ENCODE data around the gene NUTM2E. TPM values are rescaled to one million over a fixed set of nuclear protein-coding genes. Genes with fewer than 3 reads are reported as not detected.
"Not testable (repeated sequence)": the region's sequence is repeated elsewhere in the genome, so short reads cannot be mapped to it uniquely, and the experiment has no call there.

NUTM2E gene
- total RNA-seq, 1 donor from 2014 or later = not detected

GRCh38 chr10:79823387-79823786, 3.2 kb upstream of the NUTM2E start:
- ATAC-seq; H3K27me3 ChIP-seq (ENCODE audit: low read depth); H3K36me3 ChIP-seq; H3K4me1 ChIP-seq; H3K4me3 ChIP-seq; DNase-seq; intact Hi-C loops (cut with DNase I); H3K27ac ChIP-seq; H3K9me3 ChIP-seq: not testable (repeated sequence)

DNA sequence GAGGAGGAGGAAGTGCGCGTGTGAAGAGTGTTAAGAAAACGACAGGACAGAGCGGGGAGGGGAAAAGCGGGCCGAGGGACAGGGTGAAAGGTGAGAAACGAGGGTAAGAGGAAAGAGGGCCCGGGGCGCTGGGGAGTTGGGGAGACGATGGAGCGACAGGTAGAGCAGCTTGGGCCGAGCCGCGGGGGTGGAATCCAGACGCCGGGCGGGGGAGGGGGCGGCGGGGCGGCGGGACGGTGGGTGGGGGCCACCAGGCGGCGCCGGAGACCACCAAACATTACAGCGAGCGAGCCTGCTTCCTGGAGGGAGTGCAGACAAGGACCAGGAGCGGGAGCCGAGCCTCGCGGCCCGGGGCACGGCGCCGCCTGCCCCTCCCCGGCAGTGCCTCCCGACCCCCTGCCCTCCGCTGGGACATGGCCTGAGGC, 940 bp upstream of the NUTM2E start:
- intact Hi-C loops (cut with DNase I); H3K36me3 ChIP-seq; H3K27ac ChIP-seq; H3K27me3 ChIP-seq (ENCODE audit: low read depth); H3K9me3 ChIP-seq; H3K4me1 ChIP-seq: not testable (repeated sequence)
- peak; percentile 11 for TF ChIP-seq CTCF (IDR thresholded peaks at IDR 0.05)
- DNase-seq = peak; percentile 50
- peak; percentile 37 to 61 for ATAC-seq
- H3K4me3 ChIP-seq = peak overlapping the region; percentile 46

DNA sequence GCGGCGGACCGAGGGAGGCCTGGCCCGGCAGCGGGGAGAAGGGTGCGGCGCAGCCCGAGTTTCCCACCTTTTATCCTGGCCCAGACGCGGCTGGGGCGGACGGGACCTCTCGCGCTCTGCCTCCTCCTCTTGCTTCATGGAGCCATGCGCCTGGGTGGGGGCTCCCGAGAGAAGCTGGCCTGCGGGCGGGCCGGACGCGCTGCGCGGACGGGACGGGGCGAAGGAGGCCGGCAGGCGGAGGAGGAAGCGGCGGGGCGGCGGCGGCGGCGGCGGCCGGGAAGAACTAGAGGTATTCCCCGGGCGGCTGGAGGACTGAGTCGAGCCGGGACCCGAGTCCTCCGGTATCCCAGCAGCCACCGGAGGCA, 426 bp upstream of the NUTM2E start:
- H3K9me3 ChIP-seq; H3K36me3 ChIP-seq; ATAC-seq; H3K27me3 ChIP-seq (ENCODE audit: low read depth); intact Hi-C loops (cut with DNase I); H3K4me1 ChIP-seq: not testable (repeated sequence)
- peak; percentile 51 for DNase-seq
- H3K27ac ChIP-seq = peak overlapping the region; percentile 85
- H3K4me3 ChIP-seq = peak overlapping the region; percentile 57

DNA sequence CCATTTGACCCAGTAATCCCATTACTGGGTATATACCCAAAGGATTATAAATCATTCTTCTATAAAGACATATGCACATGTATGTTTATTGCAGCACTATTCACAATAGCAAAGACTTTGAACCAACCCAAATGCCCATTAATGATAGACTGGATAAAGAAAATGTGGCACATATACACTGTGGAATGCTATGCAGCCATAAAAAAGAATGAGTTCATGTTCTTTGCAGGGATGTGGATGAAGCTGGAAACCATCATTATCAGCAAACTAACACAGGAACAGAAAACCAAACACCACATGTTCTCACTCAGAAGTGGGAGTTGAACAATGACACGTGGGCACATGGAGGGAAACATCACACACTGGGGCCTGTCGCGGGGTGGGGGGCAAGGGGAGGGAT, 7.3 kb downstream of the NUTM2E start:
- H3K27me3 ChIP-seq (ENCODE audit: low read depth); intact Hi-C loops (cut with DNase I); DNase-seq; H3K4me3 ChIP-seq; H3K9me3 ChIP-seq; H3K27ac ChIP-seq; H3K4me1 ChIP-seq; ATAC-seq; H3K36me3 ChIP-seq: not testable (repeated sequence)

DNA sequence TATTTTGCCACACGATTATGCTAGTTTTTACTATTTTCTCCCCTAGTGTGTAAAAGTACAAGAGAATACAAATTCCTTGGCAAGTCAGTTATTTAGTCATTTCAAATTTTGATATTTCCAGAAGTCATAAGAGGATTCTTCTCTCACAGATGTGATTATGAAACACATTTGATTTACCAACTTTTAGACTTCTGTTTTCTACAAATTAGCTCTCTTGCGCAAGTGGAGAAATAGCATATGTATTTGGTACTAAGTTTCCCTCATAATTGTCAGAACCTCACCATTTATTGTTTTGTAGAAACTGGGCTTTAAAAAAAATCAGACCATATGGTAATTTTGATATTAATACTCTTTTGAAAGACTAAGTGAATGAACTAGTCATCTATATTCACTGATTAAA, 9.4 kb downstream of the NUTM2E start:
- H3K4me1 ChIP-seq, DNase-seq: not testable (repeated sequence)

GRCh38 chr10:79836891-79837290, 10.4 kb downstream of the NUTM2E start:
- H3K4me3 ChIP-seq; H3K4me1 ChIP-seq; H3K27ac ChIP-seq; H3K9me3 ChIP-seq; DNase-seq; H3K27me3 ChIP-seq (ENCODE audit: low read depth); intact Hi-C loops (cut with DNase I); ATAC-seq; H3K36me3 ChIP-seq: not testable (repeated sequence)

More for the DNA sequence above, 9.4 kb downstream of the NUTM2E start:
- H3K27ac ChIP-seq; H3K27me3 ChIP-seq (ENCODE audit: low read depth); intact Hi-C loops (cut with DNase I); ATAC-seq; H3K9me3 ChIP-seq; H3K36me3 ChIP-seq; H3K4me3 ChIP-seq: not testable (repeated sequence)

DNA sequence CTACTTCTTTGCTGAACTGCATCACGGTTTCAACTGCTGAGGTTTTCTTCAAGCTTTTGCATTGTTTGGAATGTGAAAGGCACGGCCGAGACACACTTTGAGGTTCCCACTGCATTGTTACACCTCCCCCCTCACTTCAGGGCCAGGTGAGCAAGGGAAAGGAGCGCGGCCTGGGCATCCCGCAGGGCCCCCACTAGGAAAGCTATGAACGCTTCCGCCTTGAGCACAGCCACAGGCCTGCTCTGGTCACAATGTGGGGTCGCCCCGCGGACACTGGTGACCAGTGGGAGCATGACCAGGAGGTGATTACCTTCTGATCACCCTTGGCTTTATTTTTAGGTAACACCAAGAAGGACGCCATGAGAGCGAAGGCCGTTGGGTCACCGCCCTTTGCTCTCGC, 11.9 kb downstream of the NUTM2E start:
- H3K27ac ChIP-seq; H3K4me3 ChIP-seq; ATAC-seq; H3K27me3 ChIP-seq (ENCODE audit: low read depth); H3K9me3 ChIP-seq; H3K4me1 ChIP-seq; intact Hi-C loops (cut with DNase I); DNase-seq; H3K36me3 ChIP-seq: not testable (repeated sequence)

GRCh38 chr10:79853191-79853854, 26.8 kb downstream of the NUTM2E start:
- H3K27ac ChIP-seq; intact Hi-C loops (cut with DNase I); H3K9me3 ChIP-seq; DNase-seq; H3K4me1 ChIP-seq; H3K36me3 ChIP-seq; H3K27me3 ChIP-seq (ENCODE audit: low read depth); ATAC-seq; H3K4me3 ChIP-seq: not testable (repeated sequence)

GRCh38 chr10:79862269-79862668, 35.7 kb downstream of the NUTM2E start:
- intact Hi-C loops (cut with DNase I); H3K9me3 ChIP-seq; H3K27me3 ChIP-seq (ENCODE audit: low read depth); H3K4me1 ChIP-seq; ATAC-seq; H3K4me3 ChIP-seq; H3K27ac ChIP-seq; H3K36me3 ChIP-seq; DNase-seq: not testable (repeated sequence)

- DNase-seq; ATAC-seq; H3K27me3 ChIP-seq (ENCODE audit: low read depth); H3K36me3 ChIP-seq; H3K4me3 ChIP-seq; intact Hi-C loops (cut with DNase I); H3K4me1 ChIP-seq; H3K9me3 ChIP-seq; H3K27ac ChIP-seq: not testable (repeated sequence)
Measured at GRCh38 chr10:79862803-79863202, 36.3 kb downstream of the NUTM2E start.

DNA sequence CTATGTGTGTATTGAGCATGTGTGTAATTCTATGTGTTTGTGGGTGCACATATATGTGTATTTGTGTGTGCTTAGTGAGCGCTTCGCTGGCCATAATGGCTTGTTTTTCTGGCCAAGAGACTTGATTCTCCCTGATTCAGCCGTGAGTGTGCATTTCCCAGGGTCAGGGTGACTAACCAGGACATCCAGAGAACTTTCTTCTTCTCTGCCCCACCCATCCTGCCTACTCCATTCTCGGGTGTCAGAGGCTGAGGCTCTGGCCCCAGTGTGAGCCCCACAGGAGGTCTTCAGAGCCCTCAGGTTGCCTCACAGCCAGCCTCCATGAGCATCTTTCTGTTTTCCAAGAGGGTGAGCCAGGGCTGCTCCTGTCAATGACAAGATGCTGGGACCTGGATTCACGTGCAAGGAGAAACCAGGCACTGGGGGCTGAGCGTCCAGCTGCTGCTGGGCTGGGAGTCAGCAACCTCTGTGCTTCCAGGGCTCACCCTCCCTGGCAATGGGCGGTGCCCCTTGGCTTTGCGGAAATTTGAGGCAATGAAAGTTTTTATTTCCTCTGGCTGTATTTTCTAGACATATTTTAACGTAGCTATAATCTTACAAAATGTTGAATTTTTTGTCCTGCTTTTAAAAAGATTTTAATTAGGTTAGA, 40.5 kb downstream of the NUTM2E start:
- H3K27me3 ChIP-seq (ENCODE audit: low read depth); intact Hi-C loops (cut with DNase I); H3K36me3 ChIP-seq; H3K27ac ChIP-seq; DNase-seq; ATAC-seq; H3K9me3 ChIP-seq; H3K4me3 ChIP-seq; H3K4me1 ChIP-seq: not testable (repeated sequence)

DNA sequence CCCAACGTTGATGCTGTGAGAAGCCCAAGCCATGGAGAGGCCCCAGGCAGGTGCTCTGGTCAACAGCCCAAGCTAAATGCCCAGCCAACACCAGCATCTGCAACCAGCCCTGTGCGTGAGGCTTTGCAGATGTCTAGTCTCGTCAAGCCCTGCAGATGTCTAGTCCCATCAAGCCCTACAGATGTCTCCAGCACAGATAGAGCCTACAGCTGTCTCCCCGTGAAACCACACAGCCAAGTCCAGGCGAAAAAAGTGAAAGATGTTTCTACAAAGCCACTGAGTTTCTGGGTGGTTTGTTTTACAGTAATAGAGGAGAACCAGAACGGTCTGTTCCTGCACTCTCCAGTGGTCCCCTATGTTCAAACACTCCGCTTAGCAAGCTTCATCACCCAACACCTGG, 41.5 kb downstream of the NUTM2E start:
- ATAC-seq; H3K36me3 ChIP-seq; H3K27me3 ChIP-seq (ENCODE audit: low read depth); H3K4me1 ChIP-seq; intact Hi-C loops (cut with DNase I); H3K9me3 ChIP-seq; DNase-seq; H3K27ac ChIP-seq; H3K4me3 ChIP-seq: not testable (repeated sequence)

- H3K4me3 ChIP-seq; intact Hi-C loops (cut with DNase I); H3K27me3 ChIP-seq (ENCODE audit: low read depth); H3K36me3 ChIP-seq; ATAC-seq; DNase-seq; H3K9me3 ChIP-seq; H3K27ac ChIP-seq; H3K4me1 ChIP-seq: not testable (repeated sequence)
Measured at GRCh38 chr10:79869439-79870097, 43.0 kb downstream of the NUTM2E start.

Data from lower lobe of right lung (tissue), 2 donors.